Tibial nerve (tissue), 4 donors: ENCODE data around the gene SLC1A1. TPM values are rescaled to one million over a fixed set of nuclear protein-coding genes. Genes with fewer than 3 reads are reported as not detected.

Experiments used
- DNase-seq, 2 donors: peaks; one replicate each; pipeline ENCODE4 v3.0.0-alpha.2; 2019; ENCODE audit warnings: low spot score in 2 of 2
- H3K27ac ChIP-seq, 4 donors: fragments of 200-600 bp; sonication (generic) in 3 of 4; one replicate each; pipeline ENCODE4 v1.5.1; 2017 to 2019; ENCODE audit warnings: mild to moderate bottlenecking in 1 of 4
- H3K27me3 ChIP-seq, 2 donors: fragments of 200-600 bp; sonication (generic) in 1 of 2; one replicate each; pipeline versions ENCODE4 v1.5.1 to v1.6.0; 2017 to 2019
- H3K36me3 ChIP-seq, 3 donors: fragments of 200-600 bp; sonication (generic); one replicate each; pipeline ENCODE4 v1.5.1; 2018 to 2019
- H3K4me1 ChIP-seq, 4 donors: fragments of 200-600 bp; sonication (generic) in 3 of 4; one replicate each; pipeline ENCODE4 v1.5.1; 2017 to 2019
- H3K4me3 ChIP-seq, 4 donors: fragments of 200-600 bp; sonication (generic) in 3 of 4; one replicate each; pipeline ENCODE4 v1.5.1; 2017 to 2019; ENCODE audit warnings: mild to moderate bottlenecking in 1 of 4, moderate library complexity in 1 of 4
- H3K9me3 ChIP-seq, 4 donors: fragments of 200-600 bp; sonication (generic) in 3 of 4; one replicate each; pipeline ENCODE4 v1.5.1; 2017 to 2019
- CTCF ChIP-seq, 5 experiments: fragments of 200-600 bp in 3 of 5; fragments of 450-650 bp in 2 of 5; sonication (generic) in 3 of 5; IDR thresholded peaks; one replicate each; pipeline ENCODE4 v1.5.1; 2016 to 2019; ENCODE audit warnings: antibody characterized with exemption in 5 of 5, mild to moderate bottlenecking in 3 of 5, moderate library complexity in 2 of 5
- EP300 ChIP-seq, 2 donors: sonication (generic); formaldehyde crosslinking; IDR thresholded peaks; one replicate each; pipeline ENCODE4 v1.6.1; 2017; ENCODE audit warnings: antibody characterized with exemption in 2 of 2, mild to moderate bottlenecking in 1 of 2
- POLR2A ChIP-seq, 2 donors: fragments of 450-650 bp; IDR thresholded peaks; one replicate each; pipeline ENCODE4 v1.6.1; 2017; ENCODE audit warnings: antibody characterized with exemption in 2 of 2, mild to moderate bottlenecking in 2 of 2, moderate library complexity in 2 of 2
- WGBS, 2 donors: methylation state at CpG; one replicate each; pipeline ENCODE4 v1.1.5; 2018; 5-methylcytosine and 5-hydroxymethylcytosine counted together
- total RNA-seq, 4 donors: library from RNA; depleted of rRNA; stranded (reverse); fragments of >200 nt; gene quantifications; one replicate each; pipeline ENCODE4 v1.1.0, GENCODE V29; 2016

Gene SLC1A1
- total RNA-seq, 4 donors from 2014 or later: 4.0 to 16.8 (median 6.7) TPM

- no peak for TF ChIP-seq EP300 (IDR thresholded peaks at IDR 0.05)
- TF ChIP-seq POLR2A (IDR thresholded peaks at IDR 0.05): no peak
- no peak for TF ChIP-seq CTCF (IDR thresholded peaks at IDR 0.05)
- DNase-seq: no peak
- WGBS, 2 donors: 79 to 80% methylated on average over 8 of the region's 8 CpGs
- H3K36me3 ChIP-seq: no peaks in the 10 kb centered on the region
- no peaks in the 10 kb centered on the region for H3K9me3 ChIP-seq
- H3K27me3 ChIP-seq: no peaks in the 10 kb centered on the region
- no peak overlapping the region for H3K27ac ChIP-seq
- H3K4me3 ChIP-seq: no peak overlapping the region
- no peaks in the 10 kb centered on the region for H3K4me1 ChIP-seq
These were observed 24.2 kb downstream of the SLC1A1 start for GRCh38 chr9:4514252-4515128.

- H3K36me3 ChIP-seq: no peaks in the 10 kb centered on the region
- no peak for TF ChIP-seq EP300 (IDR thresholded peaks at IDR 0.05)
- no peak for TF ChIP-seq POLR2A (IDR thresholded peaks at IDR 0.05)
- no peak for TF ChIP-seq CTCF (IDR thresholded peaks at IDR 0.05)
- no peak for DNase-seq
- no peaks in the 10 kb centered on the region for H3K27me3 ChIP-seq
- 22 to 43% methylated on average over 1 of the region's 1 CpG for WGBS, 2 donors
- no peak overlapping the region for H3K27ac ChIP-seq
- H3K9me3 ChIP-seq: no peaks in the 10 kb centered on the region
- no peaks in the 10 kb centered on the region for H3K4me1 ChIP-seq
- no peak overlapping the region for H3K4me3 ChIP-seq
These were observed 25.7 kb downstream of the SLC1A1 start for GRCh38 chr9:4515958-4516375.

- H3K27me3 ChIP-seq: no peaks in the 10 kb centered on the region
- peaks cover 0 to 2% (median 0%) of the 10 kb centered on the region in 4 donors for H3K9me3 ChIP-seq
- no peaks in the 10 kb centered on the region for H3K4me1 ChIP-seq
- no peak for TF ChIP-seq CTCF (IDR thresholded peaks at IDR 0.05)
- no peak for TF ChIP-seq POLR2A (IDR thresholded peaks at IDR 0.05)
- no peak for TF ChIP-seq EP300 (IDR thresholded peaks at IDR 0.05)
- H3K27ac ChIP-seq: no peak overlapping the region
- WGBS, 2 donors: 73 to 75% methylated on average over 6 of the region's 6 CpGs
- DNase-seq: no peak
- H3K36me3 ChIP-seq: no peaks in the 10 kb centered on the region
- H3K4me3 ChIP-seq: no peak overlapping the region
These were observed 27.0 kb downstream of the SLC1A1 start for GRCh38 chr9:4517274-4517673.

GRCh38 chr9:4519604-4520003 is 29.3 kb downstream of the SLC1A1 start:
- Histone ChIP-seq H3K36me3 (no peaks in the 10 kb centered on the region), H3K27ac (no peak overlapping the region), H3K4me1 (no peaks in the 10 kb centered on the region), H3K4me3 (no peak overlapping the region), H3K9me3 (peaks cover 0 to 3% (median 0%) of the 10 kb centered on the region in 4 donors), H3K27me3 (no peaks in the 10 kb centered on the region)
- TF ChIP-seq POLR2A (IDR thresholded peaks at IDR 0.05): no peak
- TF ChIP-seq EP300 (IDR thresholded peaks at IDR 0.05): no peak
- TF ChIP-seq CTCF (IDR thresholded peaks at IDR 0.05): no peak
- WGBS, 2 donors: 90 to 96% methylated on average over 2 of the region's 2 CpGs
- no peak for DNase-seq

- TF ChIP-seq EP300 (IDR thresholded peaks at IDR 0.05) (no peak), POLR2A (IDR thresholded peaks at IDR 0.05) (no peak), CTCF (IDR thresholded peaks at IDR 0.05) (no peak)
- DNase-seq: no peak
- Histone ChIP-seq H3K4me3 (no peak overlapping the region), H3K4me1 (no peaks in the 10 kb centered on the region), H3K27me3 (no peaks in the 10 kb centered on the region), H3K27ac (no peak overlapping the region), H3K36me3 (no peaks in the 10 kb centered on the region), H3K9me3 (peaks cover 0 to 3% (median 0%) of the 10 kb centered on the region in 4 donors)
- WGBS, 2 donors: 61 to 65% methylated on average over 2 of the region's 2 CpGs
These were observed 29.8 kb downstream of the SLC1A1 start for GRCh38 chr9:4520055-4520454.
